Uterus (tissue), 4 donors: ENCODE measurements around the gene KRT12. TPM values are rescaled to one million over a fixed set of nuclear protein-coding genes. Genes with fewer than 3 reads are reported as not detected.

ENCODE experiments used
- DNase-seq, 2 donors: peaks; one replicate each; pipeline ENCODE4 v3.0.0-alpha.2; 2019 to 2020
- H3K27ac ChIP-seq, 2 donors: fragments of 200-600 bp; sonication (generic); 1 replicate in 1 of 2; 2 replicates in 1 of 2; pipeline ENCODE4 v1.5.1; 2016 to 2018
- H3K27me3 ChIP-seq, 2 donors: fragments of 200-600 bp; sonication (generic); one replicate each; pipeline ENCODE4 v1.5.1; 2018 to 2019; ENCODE audit warnings: control low read depth in 1 of 2
- H3K36me3 ChIP-seq, 2 donors: fragments of 200-600 bp; sonication (generic); one replicate each; pipeline ENCODE4 v1.5.1; 2019; ENCODE audit warnings: control low read depth in 1 of 2
- H3K4me1 ChIP-seq, 2 donors: fragments of 200-600 bp; sonication (generic); one replicate each; pipeline ENCODE4 v1.5.1; 2018 to 2019; ENCODE audit warnings: control low read depth in 1 of 2
- H3K4me3 ChIP-seq, 2 donors: fragments of 200-600 bp; sonication (generic); 1 replicate in 1 of 2; 2 replicates in 1 of 2; pipeline ENCODE4 v1.5.1; 2018 to 2019; ENCODE audit warnings: mild to moderate bottlenecking in 1 of 2
- H3K9me3 ChIP-seq, 2 donors: fragments of 200-600 bp; sonication (generic); one replicate each; pipeline ENCODE4 v1.5.1; 2019; ENCODE audit warnings: control low read depth in 1 of 2
- CTCF ChIP-seq, 4 experiments: fragments of 200-600 bp in 2 of 4; fragments of 450-650 bp in 2 of 4; sonication (generic) in 2 of 4; IDR thresholded peaks; one replicate each; pipeline ENCODE4 v1.5.1; 2016 to 2019; ENCODE audit warnings: antibody characterized with exemption in 4 of 4, mild to moderate bottlenecking in 2 of 4, moderate library complexity in 1 of 4
- POLR2A ChIP-seq, 2 donors: fragments of 450-650 bp; IDR thresholded peaks; one replicate each; pipeline ENCODE4 v1.6.1; 2016; ENCODE audit warnings: antibody characterized with exemption in 2 of 2, mild to moderate bottlenecking in 1 of 2, moderate library complexity in 1 of 2
- intact Hi-C: fragments of 100-400 bp; cut with DNase I; formaldehyde crosslinking; loops from one replicate; pipeline ENCODE4 v1.15.1; 2023; ENCODE audit warnings: low total_unique reads
- total RNA-seq, 4 donors: library from RNA; depleted of rRNA in 3 of 4; stranded (reverse); fragments of >200 nt in 3 of 4; gene quantifications; one replicate each; pipeline versions ENCODE4 v1.1.0 to v1.2.4, GENCODE V29; 2014 to 2023
- donor health status: DM: yes; HTN: yes; CAD: no.

The KRT12 gene
- total RNA-seq, 4 donors from 2014 or later: not detected

GRCh38 chr17:40850293-40850972 is 16.6 kb downstream of the KRT12 start:
- Histone ChIP-seq H3K27me3 (no peaks in the 10 kb centered on the region), H3K9me3 (no peaks in the 10 kb centered on the region), H3K27ac (no peak overlapping the region), H3K4me3 (no peak overlapping the region), H3K36me3 (no peaks in the 10 kb centered on the region), H3K4me1 (peaks cover 0 to 4% of the 10 kb centered on the region in 2 donors)
- no peak for DNase-seq
- intact Hi-C loops: loop anchor here (10.0 kb wide), 1 partner anchor 794 kb away; no protein-coding TSS in a partner anchor
- TF ChIP-seq POLR2A (IDR thresholded peaks at IDR 0.05) (no peak), CTCF (IDR thresholded peaks at IDR 0.05) (no peak)

DNA sequence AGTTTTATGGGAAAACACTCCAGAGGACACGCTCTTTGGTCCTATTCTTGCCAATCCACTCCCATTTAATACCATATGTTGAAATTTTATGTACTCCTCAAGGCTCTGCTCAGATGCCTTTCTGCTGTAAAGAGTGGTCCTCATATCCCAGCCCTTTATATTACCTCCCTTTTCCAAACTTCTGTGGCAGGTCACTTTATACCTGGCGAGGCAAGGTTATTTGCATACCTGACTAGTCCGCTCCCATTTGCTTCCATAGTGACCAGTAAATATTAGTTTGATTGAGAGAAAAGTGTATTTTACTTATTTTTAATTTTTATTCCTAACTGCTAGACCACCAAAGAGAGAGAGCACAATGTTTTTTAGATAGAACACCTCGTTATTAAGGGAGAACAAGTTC is 17.3 kb downstream of the KRT12 start:
- Histone ChIP-seq H3K4me1 (peaks cover 0 to 4% of the 10 kb centered on the region in 2 donors), H3K4me3 (no peak overlapping the region), H3K27ac (no peak overlapping the region), H3K36me3 (no peaks in the 10 kb centered on the region), H3K9me3 (no peaks in the 10 kb centered on the region), H3K27me3 (no peaks in the 10 kb centered on the region)
- TF ChIP-seq POLR2A (IDR thresholded peaks at IDR 0.05) (no peak), CTCF (IDR thresholded peaks at IDR 0.05) (no peak)
- no peak for DNase-seq
- intact Hi-C loops: loop anchor here (10.0 kb wide), 1 partner anchor 795 kb away; no protein-coding TSS in a partner anchor

DNA sequence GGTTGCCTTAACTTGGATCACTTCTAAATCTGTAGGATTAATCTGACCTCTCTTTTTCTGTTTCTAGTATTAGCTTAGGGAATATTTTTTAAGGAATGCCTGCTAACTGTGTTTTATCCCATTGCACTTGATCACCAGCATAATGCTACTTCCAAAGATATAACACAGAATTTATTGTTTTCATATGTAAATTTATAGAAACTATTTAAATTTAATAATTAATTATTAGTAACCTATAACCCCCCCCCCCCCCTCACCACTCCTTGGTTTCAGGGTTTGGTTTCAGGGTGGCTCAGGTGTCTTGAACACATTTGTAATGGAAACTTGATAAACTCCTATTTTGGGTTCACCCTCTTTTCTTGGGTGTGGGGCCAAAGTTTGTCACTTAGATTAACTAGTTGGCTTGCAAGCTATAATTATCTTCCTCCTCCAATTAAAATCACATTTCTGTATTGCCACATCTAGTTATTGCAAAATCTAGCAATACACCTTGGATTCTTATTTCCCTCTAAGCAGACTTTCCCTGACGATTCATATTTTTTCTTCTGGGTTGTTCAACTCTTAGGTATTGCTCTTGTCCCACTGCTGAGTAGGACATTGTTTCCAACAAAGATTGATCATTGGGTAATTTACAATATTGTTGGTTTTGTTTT is 18.3 kb downstream of the KRT12 start:
- Histone ChIP-seq H3K36me3 (no peaks in the 10 kb centered on the region), H3K27ac (no peak overlapping the region), H3K9me3 (no peaks in the 10 kb centered on the region), H3K4me3 (no peak overlapping the region), H3K27me3 (no peaks in the 10 kb centered on the region), H3K4me1 (no peaks in the 10 kb centered on the region)
- intact Hi-C loops: no loop called here
- TF ChIP-seq POLR2A (IDR thresholded peaks at IDR 0.05): no peak
- TF ChIP-seq CTCF (IDR thresholded peaks at IDR 0.05): no peak
- no peak for DNase-seq

GRCh38 chr17:40846515-40847144 is 20.4 kb downstream of the KRT12 start:
- no peaks in the 10 kb centered on the region for H3K9me3 ChIP-seq
- no peaks in the 10 kb centered on the region for H3K4me1 ChIP-seq
- H3K4me3 ChIP-seq: no peak overlapping the region
- H3K27ac ChIP-seq: no peak overlapping the region
- TF ChIP-seq CTCF (IDR thresholded peaks at IDR 0.05): no peak
- no peak for TF ChIP-seq POLR2A (IDR thresholded peaks at IDR 0.05)
- no peak for DNase-seq
- no peaks in the 10 kb centered on the region for H3K36me3 ChIP-seq
- intact Hi-C loops: no loop called here
- no peaks in the 10 kb centered on the region for H3K27me3 ChIP-seq

GRCh38 chr17:40844671-40845107 is 22.3 kb downstream of the KRT12 start:
- H3K27ac ChIP-seq: no peak overlapping the region
- TF ChIP-seq CTCF (IDR thresholded peaks at IDR 0.05) (no peak), POLR2A (IDR thresholded peaks at IDR 0.05) (no peak)
- no peaks in the 10 kb centered on the region for H3K36me3 ChIP-seq
- no peak overlapping the region for H3K4me3 ChIP-seq
- H3K27me3 ChIP-seq: no peaks in the 10 kb centered on the region
- H3K9me3 ChIP-seq: no peaks in the 10 kb centered on the region
- no peak for DNase-seq
- intact Hi-C loops: no loop called here
- H3K4me1 ChIP-seq: no peaks in the 10 kb centered on the region
